ENCODE measurements around the gene CFAP100.

The CFAP100 gene

DNA sequence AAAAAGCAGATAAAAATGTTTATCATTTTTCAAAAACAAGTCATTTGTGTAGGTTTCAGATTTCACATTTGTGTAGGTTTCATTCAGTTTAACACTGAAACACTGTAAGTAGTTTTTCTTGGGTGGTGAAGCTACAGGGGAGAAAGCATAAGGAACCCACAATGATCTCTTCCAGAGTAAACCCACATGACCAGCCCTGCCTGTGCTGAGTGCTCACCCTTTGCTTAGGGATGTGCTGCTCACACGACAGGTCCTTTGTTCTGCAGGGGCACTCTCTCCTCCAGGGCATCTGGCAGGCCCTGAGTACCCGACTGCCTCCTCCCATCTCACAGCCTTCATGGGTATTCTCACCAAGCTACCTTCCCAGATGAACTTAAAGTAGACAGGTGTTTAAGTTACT is 52.1 kb downstream of the CFAP100 start:
- no peak for DNase-seq

GRCh38 chr3:126447456-126448106 is 52.9 kb downstream of the CFAP100 start:
- DNase-seq = no peak

DNA sequence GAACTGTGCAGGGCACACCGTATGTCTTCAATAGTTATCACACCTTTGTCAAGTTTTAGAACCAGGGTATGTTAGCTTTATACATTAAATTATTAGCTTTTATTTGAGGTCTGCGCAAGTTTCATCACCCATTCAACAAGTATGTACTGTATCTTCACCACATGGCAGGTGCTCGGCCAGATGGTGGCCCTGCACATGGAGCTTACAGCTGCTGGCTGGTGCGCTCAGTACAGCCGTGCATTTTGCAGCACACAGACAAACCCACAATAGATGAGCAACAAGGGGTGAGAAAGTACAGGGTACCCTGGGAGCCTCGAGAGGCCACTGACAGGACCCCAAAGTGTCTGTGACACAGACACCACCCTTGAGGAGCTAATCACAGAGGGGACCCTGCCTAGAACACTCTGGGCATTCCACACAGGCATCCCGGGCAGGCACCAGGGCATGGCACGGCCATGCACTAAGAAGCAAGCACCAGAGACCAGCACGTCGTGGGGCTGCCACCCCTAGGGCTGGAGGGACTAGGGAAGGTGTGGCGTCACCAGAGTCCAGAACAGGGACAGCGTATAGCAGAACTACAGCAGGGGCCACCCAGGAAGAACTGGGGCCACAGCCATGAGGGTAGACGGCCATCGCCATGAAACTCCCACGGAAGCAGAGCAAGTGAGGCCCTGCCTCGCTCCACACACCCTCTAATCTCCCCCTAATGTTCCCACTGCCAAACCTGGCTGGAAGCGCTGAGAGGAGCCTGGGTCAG is 53.6 kb downstream of the CFAP100 start:
- DNase-seq = no peak

- DNase-seq = no peak
These were observed 54.1 kb downstream of the CFAP100 start for GRCh38 chr3:126448893-126449180.

- no peak for DNase-seq
These were observed 54.9 kb downstream of the CFAP100 start for GRCh38 chr3:126449621-126450051.

GRCh38 chr3:126450219-126450618 is 55.5 kb downstream of the CFAP100 start:
- no peak for DNase-seq

DNA sequence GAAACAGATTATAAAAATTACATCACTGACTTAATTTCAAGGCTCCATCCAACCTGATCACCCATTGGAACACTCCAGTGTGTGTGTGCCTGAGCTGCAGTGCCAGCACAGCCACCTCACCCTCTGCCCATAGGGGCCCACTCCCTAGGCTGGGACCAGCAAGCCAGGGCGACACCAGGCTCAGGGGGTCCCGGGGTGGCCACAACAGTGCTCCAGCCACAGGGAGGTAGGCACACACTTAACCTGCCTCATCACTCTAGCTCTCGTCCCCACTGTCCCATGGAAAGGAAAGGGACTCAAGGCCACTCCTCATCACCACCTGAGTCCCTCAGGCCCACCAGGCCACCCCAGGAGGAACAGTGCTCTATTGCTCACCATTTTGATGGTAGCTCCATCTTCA is 56.0 kb downstream of the CFAP100 start:
- DNase-seq = no peak

- DNase-seq = no peak
These were observed 56.8 kb downstream of the CFAP100 start for GRCh38 chr3:126451511-126451910.

DNA sequence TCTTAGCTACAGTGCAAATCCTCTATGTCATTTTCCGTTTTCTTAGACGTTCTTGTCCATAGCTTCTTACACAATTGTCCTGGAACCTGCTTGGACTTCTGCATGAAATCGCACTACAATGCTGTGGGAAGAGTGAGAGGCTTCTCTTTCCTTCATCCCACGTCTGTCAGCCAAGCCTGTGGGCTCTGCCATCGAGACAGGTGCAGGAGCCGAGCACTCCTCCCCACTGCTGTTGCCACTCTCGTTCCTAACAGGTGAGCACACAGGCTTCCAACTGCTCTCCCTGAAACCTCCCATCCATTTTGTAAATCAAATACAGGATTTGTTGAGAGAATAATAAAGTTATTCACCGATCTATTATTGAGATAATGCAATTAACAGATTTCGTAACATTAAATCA is 57.5 kb downstream of the CFAP100 start:
- DNase-seq = no peak

DNA sequence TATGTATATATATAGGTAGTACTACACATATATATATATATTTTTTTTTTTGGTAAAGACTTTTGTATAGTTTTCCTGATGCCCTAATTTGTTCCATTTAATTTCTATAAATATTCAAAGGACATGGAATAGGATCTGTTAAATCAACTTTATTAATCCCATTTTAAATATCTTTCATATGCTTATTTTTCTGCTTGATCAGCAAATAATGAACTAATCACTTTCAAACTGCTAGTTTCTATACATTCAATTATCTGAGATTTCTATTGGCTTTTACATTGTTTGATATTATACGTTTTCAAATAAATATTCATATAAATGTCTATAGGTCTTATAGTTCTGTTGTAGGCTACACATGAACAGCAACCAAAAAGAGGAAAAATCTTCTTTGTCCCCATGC is 59.3 kb downstream of the CFAP100 start:
- no peak for DNase-seq

- DNase-seq = no peak
These were observed 59.9 kb downstream of the CFAP100 start for GRCh38 chr3:126454437-126455198.

DNA sequence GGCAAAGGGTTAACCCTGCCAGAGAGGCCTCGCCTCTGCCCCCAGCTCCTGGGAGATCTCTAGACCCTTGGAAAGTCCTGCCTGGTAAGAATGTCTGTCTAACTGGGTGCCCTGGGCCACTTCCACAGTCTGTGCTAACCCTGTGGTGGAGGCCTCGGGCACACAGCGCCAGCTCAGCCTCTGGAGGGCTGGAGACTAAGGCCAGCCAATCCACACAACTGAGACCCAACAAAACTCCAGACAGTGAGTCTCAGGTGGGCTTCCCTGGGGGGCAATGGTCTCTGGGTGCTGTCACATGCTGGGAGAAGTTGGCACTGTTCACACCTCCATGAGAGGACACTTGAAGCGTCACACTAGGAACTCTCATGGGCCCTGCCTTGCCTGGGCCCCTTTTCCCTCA is 61.5 kb downstream of the CFAP100 start:
- no peak for DNase-seq

GRCh38 chr3:126456766-126457388 is 62.2 kb downstream of the CFAP100 start:
- no peak for DNase-seq

DNA sequence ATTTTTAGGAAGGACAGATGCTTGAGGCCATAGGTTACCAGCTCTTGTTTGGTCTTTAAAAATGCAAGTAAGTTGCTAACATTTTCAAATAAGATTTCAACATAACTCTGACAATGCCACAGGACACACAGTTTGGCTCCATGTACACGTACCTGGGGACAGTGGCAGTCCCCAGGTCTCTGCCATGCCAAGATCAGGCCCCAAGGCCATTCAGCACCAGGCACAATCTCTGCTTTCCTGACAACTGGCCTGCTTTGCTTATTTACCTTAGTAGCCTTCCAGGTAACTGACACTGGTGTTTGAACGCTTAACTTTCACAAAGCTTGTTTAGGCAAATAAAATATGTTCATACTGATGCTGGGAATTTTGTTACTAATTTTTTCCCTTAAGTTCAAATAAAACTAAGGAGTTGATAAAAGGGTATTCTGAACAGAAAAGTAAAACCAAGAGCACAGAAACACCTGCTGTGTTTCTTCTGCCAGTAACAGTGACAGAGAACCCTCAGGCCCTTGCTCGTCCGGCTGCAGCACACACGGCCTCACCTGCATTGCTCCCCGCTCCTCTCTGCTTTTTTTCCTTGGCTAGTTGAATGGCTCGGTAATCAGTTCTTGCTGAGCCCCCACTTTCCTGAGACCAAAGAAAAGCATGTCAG is 64.5 kb downstream of the CFAP100 start:
- no peak for DNase-seq

- DNase-seq = no peak
These were observed 65.0 kb downstream of the CFAP100 start for GRCh38 chr3:126459763-126460127.

GRCh38 chr3:126460381-126460780 is 65.7 kb downstream of the CFAP100 start:
- DNase-seq = no peak

DNA sequence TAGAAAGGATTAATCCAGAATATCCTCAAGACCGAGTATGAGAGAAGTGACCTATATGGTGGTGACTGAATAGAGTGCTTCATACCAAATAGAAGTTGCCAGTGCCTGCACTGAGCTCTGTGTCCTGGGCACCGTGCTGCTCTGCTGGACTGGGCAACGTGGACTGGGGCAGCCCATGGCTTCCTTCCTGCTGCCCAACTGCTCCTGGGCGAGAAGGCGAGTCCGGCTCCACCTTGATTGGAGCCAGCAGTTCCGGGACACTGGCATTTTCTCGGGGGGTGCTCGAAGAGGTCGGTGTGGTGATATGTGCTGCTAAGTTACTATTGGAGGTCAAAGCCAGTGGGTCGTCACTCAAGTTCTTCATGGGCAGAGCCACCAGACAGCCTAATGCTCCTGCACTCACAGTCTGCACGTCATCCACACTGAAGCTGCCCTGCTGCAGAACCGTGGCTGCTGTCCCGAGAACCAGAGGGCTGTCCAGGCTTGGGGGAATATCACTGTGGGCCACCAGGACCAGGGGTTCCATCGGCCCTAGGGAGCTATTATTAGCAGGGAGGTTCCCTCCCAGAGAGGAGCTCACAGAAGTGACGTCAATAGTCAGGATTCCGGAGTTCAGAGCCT is 66.9 kb downstream of the CFAP100 start:
- DNase-seq = no peak

DNA sequence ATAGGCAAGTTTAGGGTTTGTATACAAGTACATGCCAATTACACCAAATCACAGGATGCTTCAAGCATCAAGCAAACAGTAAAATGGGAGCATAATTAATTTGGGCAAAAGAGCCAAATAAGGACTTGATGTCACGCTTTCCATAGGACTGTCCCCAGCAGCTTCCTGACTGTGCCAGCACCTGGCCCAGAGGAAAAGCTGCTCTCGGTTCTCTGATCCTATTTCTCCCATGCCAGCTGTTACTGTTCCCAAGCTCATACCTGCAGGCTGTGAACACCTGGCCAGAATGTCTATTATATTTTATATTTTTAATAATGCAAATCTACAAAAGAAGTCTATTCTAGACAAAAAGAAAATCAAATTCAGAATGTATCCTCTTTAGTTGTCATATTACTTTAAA is 68.8 kb downstream of the CFAP100 start:
- DNase-seq = no peak

DNA sequence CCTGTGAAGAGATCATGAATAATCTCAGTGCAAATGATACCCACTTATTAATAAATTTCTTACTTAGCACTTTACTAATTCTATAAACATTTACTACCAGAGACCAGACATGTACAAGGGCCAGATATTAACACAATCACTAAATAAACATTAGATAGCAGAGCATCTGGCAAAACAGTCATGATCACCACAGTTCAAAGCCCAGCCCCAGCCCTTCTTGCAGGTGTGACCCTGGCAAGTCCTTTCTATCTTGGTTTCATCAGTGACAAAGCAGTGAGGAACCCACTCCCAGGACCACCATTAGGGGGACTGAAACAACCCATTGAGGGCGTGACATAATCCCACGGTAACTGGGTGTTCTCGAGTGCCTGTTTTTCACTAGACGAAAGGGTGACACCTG is 69.4 kb downstream of the CFAP100 start:
- DNase-seq = no peak

GRCh38 chr3:126464494-126464893 is 69.8 kb downstream of the CFAP100 start:
- no peak for DNase-seq

- no peak for DNase-seq
These were observed 70.3 kb downstream of the CFAP100 start for GRCh38 chr3:126464997-126465396.

GRCh38 chr3:126465928-126466544 is 71.3 kb downstream of the CFAP100 start:
- no peak for DNase-seq
